ENCODE results near the gene TGFA. TPM values are rescaled to one million over a fixed set of nuclear protein-coding genes. Genes with fewer than 3 reads are reported as not detected.

The TGFA gene
- total RNA-seq, 1 donor from 2014 or later, result not detected

GRCh38 chr2:70557171-70557838 is 3.7 kb upstream of the TGFA start:
- TF ChIP-seq EZH2phosphoT487 (IDR thresholded peaks at IDR 0.05), result no peak
- TF ChIP-seq EZH2 (IDR thresholded peaks at IDR 0.05), result no peak
- TF ChIP-seq CTCF (IDR thresholded peaks at IDR 0.05), result no peak
- no peaks in the 10 kb centered on the region for H3K4me1 ChIP-seq
- H2AFZ ChIP-seq (replicated peaks), result no peak overlapping the region
- H3K4me3 ChIP-seq, result no peak overlapping the region
- peaks cover 6% of the 10 kb centered on the region for H4K20me1 ChIP-seq (ENCODE audit: low read depth)
- H3K4me2 ChIP-seq, result no peak overlapping the region
- no peaks in the 10 kb centered on the region for H3K9me3 ChIP-seq (ENCODE audit: low read depth)
- H3K27me3 Mint-ChIP-seq (ENCODE audit: insufficient read depth, low read depth), result peaks cover 26% of the 10 kb centered on the region
- no peak overlapping the region for H3K9ac ChIP-seq
- DNase-seq (ENCODE audit: low spot score), result no peak
- no peak overlapping the region for H3K27ac ChIP-seq
- H3K27me3 ChIP-seq, result peaks cover 31% of the 10 kb centered on the region
- H3K36me3 Mint-ChIP-seq, result no peaks in the 10 kb centered on the region
- H3K27ac Mint-ChIP-seq, result no peak overlapping the region
- no peaks in the 10 kb centered on the region for H3K9me3 Mint-ChIP-seq
- peaks cover 18% of the 10 kb centered on the region for H3F3A ChIP-seq (ENCODE audit: low read depth)
- H3K4me3 Mint-ChIP-seq, result no peak overlapping the region
- no peaks in the 10 kb centered on the region for H3K36me3 ChIP-seq
- peaks cover 31% of the 10 kb centered on the region for H3K4me1 Mint-ChIP-seq
- no peaks in the 10 kb centered on the region for H3K79me2 ChIP-seq (ENCODE audit: low read depth)

GRCh38 chr2:70556608-70557007 is 3.0 kb upstream of the TGFA start:
- H3K4me1 Mint-ChIP-seq, result peaks cover 31% of the 10 kb centered on the region
- Histone ChIP-seq H3K79me2 (ENCODE audit: low read depth) (no peaks in the 10 kb centered on the region), H3K4me1 (no peaks in the 10 kb centered on the region), H3K9me3 (ENCODE audit: low read depth) (no peaks in the 10 kb centered on the region), H3K27ac (no peak overlapping the region), H2AFZ (replicated peaks) (no peak overlapping the region), H3K4me3 (no peak overlapping the region), H4K20me1 (ENCODE audit: low read depth) (peaks cover 12% of the 10 kb centered on the region), H3F3A (ENCODE audit: low read depth) (peaks cover 20% of the 10 kb centered on the region), H3K9ac (no peak overlapping the region), H3K36me3 (no peaks in the 10 kb centered on the region), H3K4me2 (no peak overlapping the region), H3K27me3 (peaks cover 38% of the 10 kb centered on the region)
- no peaks in the 10 kb centered on the region for H3K9me3 Mint-ChIP-seq
- H3K27me3 Mint-ChIP-seq (ENCODE audit: insufficient read depth, low read depth), result peaks cover 33% of the 10 kb centered on the region
- no peak for TF ChIP-seq EZH2 (IDR thresholded peaks at IDR 0.05)
- TF ChIP-seq CTCF (IDR thresholded peaks at IDR 0.05), result no peak
- no peak for TF ChIP-seq EZH2phosphoT487 (IDR thresholded peaks at IDR 0.05)
- no peak overlapping the region for H3K27ac Mint-ChIP-seq
- no peaks in the 10 kb centered on the region for H3K36me3 Mint-ChIP-seq
- DNase-seq (ENCODE audit: low spot score), result no peak
- no peak overlapping the region for H3K4me3 Mint-ChIP-seq

GRCh38 chr2:70554338-70554892 is 789 bp upstream of the TGFA start:
- no peaks in the 10 kb centered on the region for H3K4me1 ChIP-seq
- H3K4me3 ChIP-seq, result peak overlapping the region; percentile 75
- Mint-ChIP-seq H3K9me3 (no peaks in the 10 kb centered on the region), H3K4me1 (peaks cover 31% of the 10 kb centered on the region), H3K4me3 (peak overlapping the region; percentile 82), H3K27me3 (ENCODE audit: insufficient read depth, low read depth) (peaks cover 42% of the 10 kb centered on the region), H3K36me3 (no peaks in the 10 kb centered on the region), H3K27ac (no peak overlapping the region)
- no peak overlapping the region for H3K27ac ChIP-seq
- DNase-seq (ENCODE audit: low spot score), result no peak
- H3K79me2 ChIP-seq (ENCODE audit: low read depth), result no peaks in the 10 kb centered on the region
- peak overlapping the region; percentile 83 for H3K4me2 ChIP-seq
- peaks cover 20% of the 10 kb centered on the region for H3F3A ChIP-seq (ENCODE audit: low read depth)
- peaks cover 12% of the 10 kb centered on the region for H4K20me1 ChIP-seq (ENCODE audit: low read depth)
- peak overlapping the region; percentile 96 for H2AFZ ChIP-seq (replicated peaks)
- TF ChIP-seq EZH2 (IDR thresholded peaks at IDR 0.05) (no peak), CTCF (IDR thresholded peaks at IDR 0.05) (no peak), EZH2phosphoT487 (IDR thresholded peaks at IDR 0.05) (no peak)
- no peaks in the 10 kb centered on the region for H3K9me3 ChIP-seq (ENCODE audit: low read depth)
- no peaks in the 10 kb centered on the region for H3K36me3 ChIP-seq
- H3K27me3 ChIP-seq, result peaks cover 60% of the 10 kb centered on the region
- H3K9ac ChIP-seq, result no peak overlapping the region
